BLaER1 treated with 17β-estradiol and CSF1 and Interleukin-3, amounts not matched to agents 10 nM and 100 nM (cell line): ENCODE measurements around the gene ANKRD9.
A peak's percentile ranks its signal among the peaks of the same experiment; 100 is the strongest.

Experiments used
- H3K27ac ChIP-seq, 11 experiments: shearing (Covaris generic); formaldehyde crosslinking; 2 replicates each; pipeline ENCODE4 v1.8.1; 2022
- H3K27me3 ChIP-seq, 11 experiments: shearing (Covaris generic); formaldehyde crosslinking; 2 replicates each; pipeline ENCODE4 v1.8.1; 2022
- H3K36me3 ChIP-seq, 11 experiments: shearing (Covaris generic); formaldehyde crosslinking; 2 replicates each; pipeline ENCODE4 v1.8.1; 2022
- H3K4me1 ChIP-seq, 10 experiments: shearing (Covaris generic); formaldehyde crosslinking; 2 replicates each; pipeline ENCODE4 v1.8.1; 2022
- H3K4me2 ChIP-seq, 11 experiments: shearing (Covaris generic); formaldehyde crosslinking; 2 replicates each; pipeline ENCODE4 v1.8.1; 2022
- H3K4me3 ChIP-seq, 10 experiments: shearing (Covaris generic); formaldehyde crosslinking; 2 replicates each; pipeline ENCODE4 v1.8.1; 2022
- H3K9ac ChIP-seq, 11 experiments: shearing (Covaris generic); formaldehyde crosslinking; 2 replicates each; pipeline ENCODE4 v1.8.1; 2022
- H3K9me3 ChIP-seq, 11 experiments: shearing (Covaris generic); formaldehyde crosslinking; replicated peaks in 1 of 11; 2 replicates each; pipeline ENCODE4 v1.8.1; 2022
- H4K20me1 ChIP-seq, 11 experiments: shearing (Covaris generic); formaldehyde crosslinking; 2 replicates each; pipeline ENCODE4 v1.8.1; 2022
- Cebpa-rat ChIP-seq, 11 experiments: shearing (Covaris generic); IDR thresholded peaks; 2 replicates each; pipeline ENCODE4 v1.8.1; 2022

The ANKRD9 gene

DNA sequence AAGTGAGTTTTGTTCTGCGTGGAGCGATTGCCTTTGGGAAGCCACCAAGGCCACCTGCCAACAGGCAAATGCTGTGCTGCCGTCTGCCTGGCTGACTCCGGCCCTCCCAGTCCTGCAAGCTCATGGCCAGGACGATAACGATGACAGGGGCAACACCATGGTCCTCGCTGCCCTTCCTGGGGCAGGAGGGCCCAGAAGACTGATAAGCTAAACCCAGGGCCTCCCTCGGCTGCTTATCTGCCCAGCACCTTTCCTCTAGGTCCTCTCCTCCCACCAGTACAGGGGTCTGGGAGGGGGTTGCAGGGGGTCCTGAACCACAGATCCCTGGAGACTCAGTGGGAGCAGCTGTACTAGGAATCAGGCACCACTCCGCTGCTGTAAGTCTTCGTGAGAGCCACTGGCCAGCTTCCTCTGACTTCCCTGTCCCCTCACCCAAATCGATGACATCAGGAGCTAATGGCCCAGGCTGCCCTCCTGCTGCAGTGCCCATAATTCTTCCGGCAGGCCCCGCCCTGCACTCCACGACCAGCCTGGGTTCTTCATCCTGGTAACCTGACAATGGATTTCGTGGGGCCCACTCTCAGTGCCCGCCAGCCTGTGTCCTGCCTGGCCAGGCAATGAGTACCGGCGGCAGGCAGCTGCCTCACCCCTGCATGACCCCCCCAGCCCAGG lies 5.1 kb downstream of the ANKRD9 start:
- no peak overlapping the region for H3K4me2 ChIP-seq
- no peak overlapping the region for H3K27ac ChIP-seq
- no peak overlapping the region for H3K4me3 ChIP-seq
- no peaks in the 10 kb centered on the region for H3K9me3 ChIP-seq
- peaks cover 0 to 27% (median 14%) of the 10 kb centered on the region in 11 experiments; a peak in 11 of 22 replicates for H3K36me3 ChIP-seq
- H3K4me1 ChIP-seq, result peaks cover 13 to 40% (median 25%) of the 10 kb centered on the region in 10 experiments; a peak in 19 of 20 replicates
- H4K20me1 ChIP-seq, result peaks cover 0 to 26% (median 0%) of the 10 kb centered on the region in 11 experiments; a peak in 1 of 22 replicates
- H3K27me3 ChIP-seq, result no peaks in the 10 kb centered on the region; a peak in 1 of 22 replicates
- 0 out of 22 replicates have a peak overlapping the region, but pooled peaks of 1 of the 11 experiments have one; percentile 2 for H3K9ac ChIP-seq
- TF ChIP-seq Cebpa-rat (IDR thresholded peaks at IDR 0.05), result no peak

DNA sequence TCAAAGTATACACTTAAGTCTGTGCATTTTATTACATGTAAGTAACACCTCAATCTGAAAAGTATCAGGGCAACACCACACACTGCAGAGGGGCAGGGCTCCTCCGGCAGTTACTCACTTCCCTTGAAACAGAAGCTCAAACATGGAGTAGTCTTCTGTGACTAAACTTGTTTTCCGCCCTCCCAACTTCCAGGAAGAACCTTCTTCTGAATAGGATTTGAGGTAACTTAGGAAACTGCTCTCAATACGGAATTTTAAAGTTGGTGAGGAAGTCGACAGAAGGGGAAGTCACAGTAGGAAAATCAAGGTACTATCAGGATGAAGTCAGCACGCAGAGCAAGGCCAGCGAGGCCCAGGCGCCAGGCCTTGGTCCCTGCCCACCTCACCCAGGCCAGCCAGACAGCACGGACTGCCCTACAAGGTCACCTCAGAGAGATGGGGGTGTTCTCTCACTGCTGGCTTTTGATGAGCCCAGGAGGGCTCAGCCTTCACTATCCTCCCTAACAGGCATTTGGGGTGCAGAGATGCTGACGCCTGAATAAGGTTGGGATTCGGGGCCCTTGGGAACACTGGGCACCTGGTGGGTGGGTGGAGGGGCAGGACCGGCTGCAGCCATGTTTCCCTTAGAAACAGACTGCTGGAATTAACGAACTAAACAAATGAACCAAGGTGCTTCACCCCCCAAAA lies 5.8 kb downstream of the ANKRD9 start:
- Histone ChIP-seq H3K4me1 (peaks cover 8 to 40% (median 21%) of the 10 kb centered on the region in 10 experiments; a peak in 18 of 20 replicates), H3K9me3 (no peaks in the 10 kb centered on the region), H3K4me3 (no peak overlapping the region), H3K27ac (no peak overlapping the region), H3K27me3 (no peaks in the 10 kb centered on the region), H4K20me1 (peaks cover 0 to 26% (median 0%) of the 10 kb centered on the region in 11 experiments; a peak in 1 of 22 replicates), H3K4me2 (peak overlapping the region in 2 of 11 experiments; percentile 23; a peak in 2 of 22 replicates), H3K36me3 (peaks cover 0 to 33% (median 15%) of the 10 kb centered on the region in 11 experiments; a peak in 15 of 22 replicates), H3K9ac (no peak overlapping the region)
- TF ChIP-seq Cebpa-rat (IDR thresholded peaks at IDR 0.05), result no peak

DNA sequence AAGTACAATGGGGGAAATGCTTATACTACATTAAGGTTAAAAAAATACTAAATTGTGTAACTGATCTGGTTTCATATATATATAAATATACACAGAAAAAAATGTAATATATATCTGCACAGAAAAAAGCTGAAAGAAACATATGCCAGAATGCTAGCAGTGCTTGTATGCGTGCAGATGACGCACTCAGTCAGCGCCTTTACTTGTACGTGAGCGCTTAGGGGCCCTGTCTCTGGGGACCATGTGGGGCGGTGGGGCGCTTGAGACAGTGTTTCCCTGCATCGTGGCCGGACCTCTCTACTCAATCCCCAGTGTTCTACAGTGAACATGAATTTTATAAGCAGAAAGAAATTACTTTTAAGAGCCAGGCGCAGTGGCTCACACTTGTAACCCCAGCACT lies 7.0 kb downstream of the ANKRD9 start:
- TF ChIP-seq Cebpa-rat (IDR thresholded peaks at IDR 0.05), result no peak
- Histone ChIP-seq H3K27ac (no peak overlapping the region), H3K4me3 (no peak overlapping the region), H4K20me1 (peaks cover 0 to 16% (median 0%) of the 10 kb centered on the region in 11 experiments; a peak in 3 of 22 replicates), H3K27me3 (no peaks in the 10 kb centered on the region), H3K4me1 (peaks cover 7 to 37% (median 18%) of the 10 kb centered on the region in 10 experiments; a peak in 15 of 20 replicates), H3K36me3 (peaks cover 0 to 42% (median 17%) of the 10 kb centered on the region in 11 experiments; a peak in 17 of 22 replicates), H3K9me3 (no peaks in the 10 kb centered on the region), H3K9ac (no peak overlapping the region), H3K4me2 (no peak overlapping the region)

DNA sequence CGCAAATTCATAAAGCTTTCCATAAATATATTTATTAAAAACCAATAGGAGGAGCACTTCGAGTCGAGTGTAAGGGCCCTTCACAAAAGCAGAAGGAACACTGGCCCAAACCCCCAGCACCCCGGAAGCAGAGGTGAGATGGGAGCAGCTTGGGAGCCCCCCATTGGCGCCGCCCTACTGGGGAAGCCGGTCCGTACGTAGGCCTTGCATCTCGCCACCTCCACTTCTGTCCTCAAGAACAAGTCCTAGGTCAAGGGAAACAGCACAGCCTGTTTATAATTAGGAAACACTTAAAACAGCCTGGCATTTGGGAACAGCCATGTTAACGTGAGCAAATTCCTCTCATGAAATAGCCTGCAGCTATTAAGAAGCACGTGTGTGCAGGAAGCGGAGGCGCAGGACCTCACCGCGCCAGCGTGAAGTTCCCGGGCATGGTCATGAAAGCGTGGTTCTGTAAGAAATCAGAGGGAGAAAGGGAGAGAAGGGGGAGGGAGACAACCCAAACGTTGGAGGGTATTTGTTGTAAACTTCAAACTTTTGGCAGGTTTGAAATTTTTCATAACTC lies 7.7 kb downstream of the ANKRD9 start:
- H3K4me3 ChIP-seq, result no peak overlapping the region
- no peak overlapping the region for H3K9ac ChIP-seq
- H3K27ac ChIP-seq, result no peak overlapping the region
- H3K27me3 ChIP-seq, result no peaks in the 10 kb centered on the region
- no peak for TF ChIP-seq Cebpa-rat (IDR thresholded peaks at IDR 0.05)
- H3K4me2 ChIP-seq, result no peak overlapping the region
- peaks cover 0 to 42% (median 14%) of the 10 kb centered on the region in 11 experiments; a peak in 15 of 22 replicates for H3K36me3 ChIP-seq
- peaks cover 7 to 37% (median 18%) of the 10 kb centered on the region in 10 experiments; a peak in 15 of 20 replicates for H3K4me1 ChIP-seq
- H4K20me1 ChIP-seq, result peaks cover 0 to 9% (median 0%) of the 10 kb centered on the region in 11 experiments; a peak in 4 of 22 replicates
- no peaks in the 10 kb centered on the region for H3K9me3 ChIP-seq

DNA sequence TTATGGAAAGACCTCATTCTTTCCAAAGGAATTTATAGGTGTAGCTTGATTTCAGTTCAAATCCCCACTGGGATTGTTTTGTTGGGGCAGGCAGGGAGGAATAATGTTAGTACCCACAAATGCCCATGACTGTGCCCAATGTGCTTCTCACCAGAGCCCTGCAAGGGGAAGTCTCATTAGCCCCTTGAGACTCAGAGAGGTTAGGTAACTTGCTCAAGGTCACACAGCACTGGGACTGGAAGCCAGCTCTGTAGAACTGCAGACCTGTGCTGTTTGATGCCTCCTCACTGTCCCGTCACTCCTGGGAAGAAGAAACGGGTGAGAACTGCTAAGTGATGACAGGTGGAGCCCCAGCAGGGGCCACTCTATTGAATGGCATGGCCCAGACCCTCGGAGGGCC lies 8.9 kb downstream of the ANKRD9 start:
- Histone ChIP-seq H3K4me3 (no peak overlapping the region), H3K27ac (peak overlapping the region in 3 of 11 experiments; percentile 44 to 57 (median 52); a peak in 4 of 22 replicates), H4K20me1 (peaks cover 0 to 5% (median 0%) of the 10 kb centered on the region in 11 experiments; a peak in 3 of 22 replicates), H3K36me3 (peaks cover 0 to 31% (median 8%) of the 10 kb centered on the region in 11 experiments; a peak in 12 of 22 replicates), H3K27me3 (no peaks in the 10 kb centered on the region), H3K4me1 (peaks cover 7 to 37% (median 18%) of the 10 kb centered on the region in 10 experiments; a peak in 15 of 20 replicates), H3K9me3 (no peaks in the 10 kb centered on the region), H3K4me2 (peak overlapping the region in 5 of 11 experiments; percentile 27 to 77 (median 65); a peak in 10 of 22 replicates), H3K9ac (peak overlapping the region in 3 of 11 experiments; percentile 5 to 21 (median 9); a peak in 1 of 22 replicates)
- no peak for TF ChIP-seq Cebpa-rat (IDR thresholded peaks at IDR 0.05)

DNA sequence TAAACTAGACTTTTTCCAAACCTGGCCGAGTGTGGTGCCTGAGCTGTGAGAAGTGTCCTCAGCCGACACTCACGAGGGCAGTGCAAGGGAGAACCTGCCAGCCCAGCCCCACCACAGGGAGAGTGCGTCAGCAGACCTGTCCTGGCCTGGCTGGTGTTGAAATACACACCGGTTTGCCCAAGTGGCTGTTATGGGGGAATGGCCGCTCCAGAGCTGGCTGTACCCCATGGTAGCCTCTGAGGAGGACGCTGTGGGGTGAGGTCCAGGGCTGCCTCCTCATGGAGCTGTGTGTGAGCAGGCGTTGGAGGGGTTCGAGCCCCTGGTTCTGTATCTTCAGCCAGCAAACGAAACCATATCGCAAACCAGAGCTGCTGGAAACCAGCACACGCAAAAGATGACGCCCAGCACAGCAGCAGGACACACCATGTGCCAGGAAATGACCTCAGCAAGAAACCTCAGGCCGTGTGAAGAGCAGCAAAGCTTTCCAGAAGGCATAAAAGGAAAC lies 9.4 kb downstream of the ANKRD9 start:
- Histone ChIP-seq H3K4me3 (no peak overlapping the region), H4K20me1 (peaks cover 0 to 5% (median 0%) of the 10 kb centered on the region in 11 experiments; a peak in 3 of 22 replicates), H3K9me3 (no peaks in the 10 kb centered on the region), H3K27ac (peak overlapping the region in 6 of 11 experiments; percentile 9 to 57 (median 36); a peak in 5 of 22 replicates), H3K4me1 (peaks cover 7 to 37% (median 18%) of the 10 kb centered on the region in 10 experiments; a peak in 15 of 20 replicates), H3K4me2 (peak overlapping the region in 6 of 11 experiments; percentile 26 to 77 (median 50); a peak in 11 of 22 replicates), H3K36me3 (peaks cover 0 to 29% (median 8%) of the 10 kb centered on the region in 11 experiments; a peak in 12 of 22 replicates), H3K9ac (peak overlapping the region in 2 of 11 experiments; percentile 9 to 21; a peak in 2 of 22 replicates), H3K27me3 (no peaks in the 10 kb centered on the region)
- no peak for TF ChIP-seq Cebpa-rat (IDR thresholded peaks at IDR 0.05)

DNA sequence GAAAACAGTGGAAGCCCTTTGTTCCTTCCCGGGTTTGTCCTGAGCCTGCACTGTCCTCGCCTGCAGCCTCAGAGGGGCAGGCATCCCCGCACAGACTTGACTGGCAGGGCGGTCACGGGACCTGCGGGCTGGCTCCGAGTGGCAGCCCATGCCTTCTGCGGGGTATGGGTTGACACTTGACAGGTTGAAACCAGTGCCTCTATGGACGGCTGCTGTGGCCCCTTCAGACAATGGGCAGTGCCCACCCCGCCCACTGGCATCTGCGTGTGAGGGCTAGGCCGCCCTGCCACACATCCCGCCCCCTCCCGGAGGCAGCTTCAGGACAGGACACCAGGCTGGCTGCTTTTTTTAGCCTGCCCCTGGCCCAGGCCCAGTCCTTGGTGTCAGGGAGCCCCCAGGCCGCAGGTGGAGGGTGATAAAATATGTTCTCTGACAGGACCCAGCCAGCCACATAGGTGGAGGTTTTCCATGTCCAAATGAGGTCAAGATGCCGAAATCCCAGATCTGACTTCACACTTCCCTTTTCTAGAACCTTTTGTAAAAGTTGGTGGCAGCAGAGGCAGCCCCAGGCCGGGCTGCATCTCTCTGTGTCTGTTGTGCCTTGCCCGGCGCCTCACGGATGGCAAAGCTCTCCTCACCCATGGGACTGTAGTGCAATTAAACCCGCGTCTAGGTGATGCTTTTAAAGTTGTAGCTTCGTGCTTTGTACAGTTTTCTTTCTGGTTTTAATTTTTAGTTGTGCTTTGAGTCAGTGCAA lies 10.0 kb downstream of the ANKRD9 start:
- peak overlapping the region in 4 of 11 experiments; percentile 36 to 77 (median 68); a peak in 7 of 22 replicates for H3K4me2 ChIP-seq
- H4K20me1 ChIP-seq, result peaks cover 0 to 5% (median 0%) of the 10 kb centered on the region in 11 experiments; a peak in 3 of 22 replicates
- H3K4me1 ChIP-seq, result peaks cover 7 to 37% (median 16%) of the 10 kb centered on the region in 10 experiments; a peak in 15 of 20 replicates
- H3K36me3 ChIP-seq, result peaks cover 0 to 29% (median 8%) of the 10 kb centered on the region in 11 experiments; a peak in 12 of 22 replicates
- H3K9ac ChIP-seq, result peak overlapping the region in 2 of 11 experiments; percentile 19 to 22; a peak in 2 of 22 replicates
- H3K4me3 ChIP-seq, result no peak overlapping the region
- TF ChIP-seq Cebpa-rat (IDR thresholded peaks at IDR 0.05), result no peak
- H3K27me3 ChIP-seq, result no peaks in the 10 kb centered on the region
- no peaks in the 10 kb centered on the region for H3K9me3 ChIP-seq
- peak overlapping the region in 4 of 11 experiments; percentile 21 to 57 (median 52); a peak in 3 of 22 replicates for H3K27ac ChIP-seq
